NK-92 treated with Interleukin-12 subunit alpha and Interleukin-12 subunit beta, amount 100 ng/mL, for 24 hours (cell line): ENCODE measurements around the gene SYT2.
"Not testable (repeated sequence)": the region's sequence is repeated elsewhere in the genome, so short reads cannot be mapped to it uniquely, and the experiment has no call there.

ENCODE experiments used
- DNase-seq: peaks from one replicate; lab custom pipeline; 2025; lab: John Stamatoyannopoulos, UW

Gene SYT2

DNA sequence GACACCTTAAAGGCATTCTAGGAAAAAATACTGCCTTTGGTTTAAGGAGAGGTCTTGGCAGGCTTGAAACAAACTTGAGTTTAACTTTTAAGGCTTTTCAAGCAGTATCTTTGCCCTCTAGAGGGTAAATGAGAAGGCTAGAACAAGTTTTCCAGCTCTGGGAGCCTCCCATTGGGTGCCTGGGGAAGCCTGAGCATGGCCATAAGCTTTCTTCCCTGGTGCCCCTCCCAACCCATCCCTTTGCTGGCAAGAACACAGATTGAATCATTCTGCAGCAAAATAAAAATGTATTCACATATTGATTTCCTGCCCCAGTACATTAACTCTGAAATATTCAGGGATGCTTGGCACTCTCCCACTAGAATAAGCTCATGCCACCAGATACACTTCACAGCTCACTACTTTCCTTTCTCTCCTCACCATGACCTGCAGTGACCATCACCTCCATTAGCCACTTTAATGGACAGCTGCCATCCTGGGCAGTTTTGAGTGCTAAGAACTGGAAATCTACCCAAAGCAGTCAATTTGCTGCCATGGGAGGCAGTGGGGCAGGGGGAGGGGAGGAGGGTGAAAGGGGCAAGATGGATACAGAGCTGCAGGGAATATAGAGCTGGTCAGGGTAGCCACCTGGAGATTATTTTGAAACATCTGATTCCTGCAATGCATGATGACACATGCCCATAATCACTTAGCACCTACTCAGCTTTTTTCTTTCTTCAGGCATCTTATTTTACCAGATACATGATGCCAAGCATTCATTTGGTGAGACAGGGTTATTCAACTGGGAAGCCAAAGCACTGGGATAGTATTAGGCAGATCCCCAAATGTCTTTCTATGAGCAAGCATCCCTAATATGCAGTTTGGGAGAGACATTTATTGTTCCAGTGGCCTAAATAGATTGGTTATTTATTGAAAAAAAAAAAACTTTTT lies 140.6 kb downstream of the SYT2 start:
- no peak for DNase-seq

DNA sequence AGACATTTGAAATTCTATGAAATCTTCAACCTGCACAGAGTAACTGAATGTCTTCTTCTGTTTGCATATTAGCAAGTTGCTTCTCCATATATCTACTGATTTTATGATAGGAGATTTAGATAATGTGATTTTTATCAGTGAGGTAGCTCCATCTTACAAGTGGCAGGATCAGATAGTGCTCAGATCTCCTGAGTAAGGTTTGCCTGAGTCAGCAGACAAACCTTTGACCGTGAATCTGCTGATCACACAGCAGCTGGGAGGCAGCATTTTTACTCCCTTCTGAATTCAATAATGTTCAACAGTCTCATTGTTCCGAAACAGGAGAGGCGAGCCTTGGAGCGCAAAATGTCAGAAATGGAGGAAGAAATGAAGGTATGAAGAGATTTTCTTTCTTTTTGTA lies 141.4 kb downstream of the SYT2 start:
- no peak for DNase-seq

DNA sequence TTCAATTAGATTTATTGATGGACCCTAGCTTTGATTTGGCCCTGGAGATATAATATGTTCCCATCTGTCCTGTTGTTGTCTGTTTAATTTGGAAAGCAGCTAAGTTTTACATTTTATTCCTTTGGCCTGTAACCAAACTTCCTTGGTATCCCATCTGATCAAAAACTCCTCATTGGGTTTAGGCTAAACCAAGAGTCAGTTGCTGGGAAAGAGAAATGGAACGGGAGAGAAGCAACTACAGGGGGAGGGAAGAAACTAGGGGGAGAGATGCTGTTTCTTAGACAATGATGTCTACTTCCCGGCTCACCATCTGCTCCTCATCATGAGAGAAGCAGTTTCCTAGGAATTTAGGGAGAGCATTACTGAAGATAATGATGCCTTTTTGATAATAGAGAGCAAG lies 141.8 kb downstream of the SYT2 start:
- DNase-seq, result no peak

- no peak for DNase-seq
These were observed 142.5 kb downstream of the SYT2 start for GRCh38 chr1:202567738-202568137.

- no peak for DNase-seq
These were observed 144.2 kb downstream of the SYT2 start for GRCh38 chr1:202565890-202566602.

- no peak for DNase-seq
These were observed 145.2 kb downstream of the SYT2 start for GRCh38 chr1:202564958-202565495.

GRCh38 chr1:202563818-202564217 lies 146.4 kb downstream of the SYT2 start:
- no peak for DNase-seq

- no peak for DNase-seq
These were observed 147.7 kb downstream of the SYT2 start for GRCh38 chr1:202562444-202563060.

DNA sequence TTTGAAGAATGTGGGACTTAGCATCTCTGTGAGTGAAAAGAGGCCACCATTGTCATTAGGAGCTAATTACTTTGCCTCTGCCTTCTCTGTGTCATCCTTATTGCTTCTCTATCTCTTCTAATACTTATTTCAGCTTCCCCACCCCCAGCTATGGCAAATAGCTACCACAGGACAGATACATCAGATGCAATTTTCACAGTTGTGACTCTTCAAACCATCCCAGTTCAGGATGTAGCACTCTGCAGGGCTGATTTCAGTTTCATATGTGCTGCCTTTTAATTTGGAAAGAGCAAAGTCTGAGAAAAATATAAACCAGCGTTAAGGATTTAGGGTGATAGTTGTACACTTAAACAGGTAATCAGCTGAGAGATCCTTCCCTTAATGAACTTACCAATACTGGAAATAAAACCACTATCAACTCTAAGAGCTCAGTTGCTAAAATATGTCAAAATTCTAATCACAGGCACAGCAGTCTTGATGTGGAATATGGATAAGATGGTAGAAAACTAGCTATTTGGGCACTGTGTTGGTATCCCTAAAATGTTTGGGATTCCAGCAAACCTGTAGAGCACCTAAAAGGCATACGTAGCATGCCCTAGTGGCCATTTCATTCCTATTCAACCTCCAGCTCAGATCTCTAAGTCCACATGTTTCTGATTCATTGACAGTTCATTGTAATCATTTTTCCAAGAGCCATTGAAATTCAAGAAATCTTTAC lies 148.4 kb downstream of the SYT2 start:
- no peak for DNase-seq

DNA sequence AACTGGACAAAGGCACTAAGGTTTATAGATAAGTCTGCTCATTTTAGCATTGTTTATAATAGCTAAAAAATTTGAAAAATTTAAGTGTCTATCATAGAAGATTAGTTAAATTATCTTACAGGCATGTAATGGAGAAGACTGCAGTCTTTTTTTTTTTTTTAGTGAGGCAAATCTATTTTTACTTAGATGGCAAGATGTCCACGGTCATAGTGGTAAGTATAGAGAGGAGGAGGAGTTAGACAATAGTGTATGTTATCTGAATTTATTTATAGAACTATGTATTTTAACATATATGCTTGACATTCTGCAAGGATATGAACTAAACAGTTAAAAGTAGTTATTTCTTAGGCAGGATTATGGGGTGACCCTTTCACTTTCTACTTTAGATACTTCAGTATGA lies 149.0 kb downstream of the SYT2 start:
- no peak for DNase-seq

DNA sequence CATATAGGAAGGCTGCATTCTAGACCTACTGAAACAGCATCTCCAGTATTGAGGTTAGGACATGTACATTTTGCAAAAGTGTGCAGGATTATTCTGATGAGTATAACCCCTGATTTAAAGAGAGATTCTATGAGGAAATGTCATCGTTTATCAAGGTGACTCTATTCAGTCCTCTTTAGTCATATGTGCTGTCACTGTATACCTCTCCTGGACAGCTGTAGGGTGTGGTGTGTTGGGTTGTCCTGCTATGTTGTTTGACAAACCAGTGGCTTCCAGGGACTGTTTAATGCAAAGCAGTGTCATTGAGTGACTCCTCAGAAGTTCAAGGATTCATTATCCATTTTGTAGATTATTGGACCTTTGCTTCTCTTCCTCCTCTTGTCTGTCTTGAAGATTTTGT lies 152.6 kb downstream of the SYT2 start:
- DNase-seq, result not testable (repeated sequence)

DNA sequence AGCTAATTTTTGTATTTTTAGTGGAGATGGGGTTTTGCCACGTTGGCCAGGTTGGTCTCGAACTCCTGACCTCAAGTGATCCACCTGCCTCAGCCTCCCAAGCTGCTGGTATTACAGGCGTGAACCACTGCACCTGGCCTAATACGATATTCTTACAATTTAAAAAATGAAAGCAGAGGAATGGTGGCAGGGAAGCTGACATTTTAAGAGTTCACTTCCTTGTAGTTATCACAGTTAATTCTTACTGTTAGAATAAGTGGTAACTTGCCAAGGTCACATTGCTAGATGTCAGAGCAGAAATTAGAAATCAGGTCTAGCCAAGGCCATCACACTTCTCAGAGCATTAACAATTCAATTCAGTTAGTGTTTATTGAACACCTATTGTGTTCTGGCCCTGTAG lies 154.2 kb downstream of the SYT2 start:
- not testable (repeated sequence) for DNase-seq

DNA sequence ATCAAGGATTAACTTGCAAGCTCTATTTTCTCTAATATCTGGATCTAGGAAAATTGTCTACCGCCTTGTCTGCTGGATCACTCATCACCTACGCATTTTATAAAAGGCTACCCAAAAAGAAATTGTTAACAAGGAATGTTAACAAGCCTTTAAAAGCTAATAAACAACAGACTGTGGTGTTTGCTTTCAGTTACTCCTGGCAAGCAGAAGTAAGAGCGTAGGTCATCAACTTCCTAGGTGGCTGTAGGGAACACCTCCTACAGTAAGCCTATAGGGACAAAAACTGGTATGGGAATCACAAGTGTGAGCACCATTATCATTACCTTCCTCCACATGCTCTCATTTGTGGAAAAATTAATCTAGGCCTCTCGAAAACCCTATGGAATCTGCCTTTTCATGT lies 155.6 kb downstream of the SYT2 start:
- not testable (repeated sequence) for DNase-seq

- DNase-seq, result no peak
These were observed 156.7 kb downstream of the SYT2 start for GRCh38 chr1:202553560-202554038.

DNA sequence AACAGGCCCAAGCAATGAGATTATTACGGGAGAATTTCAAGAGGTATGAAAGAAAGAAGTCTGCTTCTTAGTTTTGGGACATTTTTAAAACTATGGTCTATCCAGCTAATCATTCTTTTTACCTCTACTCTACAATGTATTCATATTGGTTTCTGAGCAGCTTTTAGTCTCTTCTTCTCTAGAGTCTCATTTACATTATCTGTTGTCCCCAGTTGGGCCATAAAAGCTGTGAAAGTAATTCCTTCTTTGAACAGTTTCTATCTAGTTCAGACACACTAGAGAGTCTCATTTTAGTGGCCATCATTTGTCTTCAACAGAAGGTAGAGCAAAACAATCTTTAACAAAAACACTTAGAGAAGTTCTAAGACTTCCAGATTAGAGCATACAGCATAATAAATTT lies 157.2 kb downstream of the SYT2 start:
- not testable (repeated sequence) for DNase-seq

DNA sequence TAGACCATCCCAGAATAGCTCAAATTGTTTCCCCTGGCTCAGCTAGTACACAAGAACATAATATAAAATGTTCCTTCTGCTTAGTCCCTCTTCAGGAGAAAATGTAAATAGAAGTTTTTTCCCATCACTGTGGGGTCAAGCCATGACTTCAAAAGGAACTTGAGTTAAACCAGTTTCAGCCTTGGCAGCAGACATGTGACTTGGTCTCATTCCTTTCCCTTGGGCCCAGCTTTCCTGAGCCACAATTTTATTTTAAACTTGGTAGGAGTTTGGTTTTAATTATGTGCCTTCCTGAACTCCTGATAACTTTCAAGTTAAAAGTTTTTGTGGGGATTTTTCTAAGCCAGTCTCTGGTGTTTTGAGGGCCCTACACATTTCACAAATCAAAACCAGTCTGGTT lies 157.6 kb downstream of the SYT2 start:
- not testable (repeated sequence) for DNase-seq

DNA sequence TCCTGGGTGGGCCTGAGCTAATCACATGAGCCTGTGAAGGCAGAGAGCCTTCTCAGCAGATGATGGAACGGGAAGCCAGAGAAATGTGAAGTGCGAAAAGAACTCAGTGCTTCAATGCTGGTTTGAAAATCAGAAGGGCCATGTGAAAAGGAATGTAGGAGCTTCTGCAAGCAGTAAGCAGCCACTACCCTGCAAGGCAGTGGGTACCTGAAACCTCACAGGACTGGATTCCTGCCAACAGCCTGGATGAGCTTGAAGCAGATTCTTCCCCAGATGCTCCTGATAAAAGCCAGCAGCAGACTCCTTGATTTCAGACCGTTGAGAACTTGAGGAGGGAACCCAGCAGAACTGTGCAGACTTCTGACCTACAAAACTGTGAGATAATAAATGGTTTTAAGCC lies 158.6 kb downstream of the SYT2 start:
- no peak for DNase-seq

- DNase-seq, result not testable (repeated sequence)
These were observed 160.2 kb downstream of the SYT2 start for GRCh38 chr1:202550088-202550487.

DNA sequence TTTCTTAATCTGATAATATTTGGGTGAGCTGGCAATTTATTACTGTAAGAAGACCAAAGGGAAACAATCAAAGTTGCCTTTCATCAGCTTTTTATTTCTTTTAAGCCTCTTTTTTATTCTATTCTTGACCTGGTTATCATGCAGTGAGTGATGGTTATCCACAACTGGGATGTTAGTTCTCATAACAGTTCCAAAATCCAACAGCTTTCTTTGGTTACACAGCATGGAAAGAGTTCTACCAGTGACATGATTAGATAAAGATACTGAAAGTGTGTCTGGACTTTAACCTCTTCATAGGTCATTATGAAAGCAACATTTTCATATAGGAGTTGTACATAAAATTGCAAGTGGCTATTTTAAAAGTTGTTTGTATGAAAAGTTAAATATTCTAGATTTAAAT lies 163.0 kb downstream of the SYT2 start:
- no peak for DNase-seq

- not testable (repeated sequence) for DNase-seq
These were observed 163.5 kb downstream of the SYT2 start for GRCh38 chr1:202546796-202547195.

DNA sequence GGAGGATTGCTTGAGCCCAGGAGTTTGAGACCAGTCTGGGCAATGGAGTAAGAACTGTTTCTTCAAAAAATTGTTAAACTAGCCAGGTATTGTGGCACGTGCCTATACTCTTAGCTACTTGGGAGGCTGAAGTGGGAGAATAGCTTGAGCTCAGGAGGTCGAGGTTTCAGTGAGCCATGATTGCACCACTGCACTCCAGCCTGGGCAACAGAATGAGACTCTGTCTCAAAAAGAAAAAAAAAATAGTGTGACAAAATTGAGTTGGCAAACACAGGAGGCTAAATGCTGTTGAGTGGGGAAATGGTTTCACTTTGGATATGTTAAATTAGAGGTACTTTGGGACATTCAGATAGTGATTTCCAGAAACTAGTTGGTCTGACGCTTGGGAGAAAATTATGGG lies 163.9 kb downstream of the SYT2 start:
- not testable (repeated sequence) for DNase-seq
